HepG2 (cell line): Measurements from ENCODE around the gene INPP5E. TPM values are rescaled to one million over a fixed set of nuclear protein-coding genes. Genes with fewer than 3 reads are reported as not detected.

Source experiments
- ARID4A ChIP-seq: sonication (generic); formaldehyde crosslinking; IDR thresholded peaks from 2 replicates; pipeline ENCODE4 v1.5.0; 2020; ENCODE audit warnings: mild to moderate bottlenecking, missing genetic modification reagents, borderline replicate concordance
- CREM ChIP-seq, 2 experiments: sonication (generic) in 1 of 2; formaldehyde crosslinking in 1 of 2; IDR thresholded peaks; 2 replicates each; pipeline versions ENCODE4 v1.4.0 to v1.6.1; 2016 to 2020; ENCODE audit warnings: antibody characterized with exemption in 1 of 2, mild to moderate bottlenecking in 1 of 2, missing genetic modification reagents in 1 of 2
- FOSL2 ChIP-seq: sonication (generic); formaldehyde crosslinking; IDR thresholded peaks from 2 replicates; pipeline ENCODE4 v1.4.0; 2020; ENCODE audit warnings: missing genetic modification reagents
- KDM5A ChIP-seq: fragments of 200-600 bp; sonication (generic); IDR thresholded peaks from 2 replicates; pipeline ENCODE4 v1.7.0; 2018; ENCODE audit warnings: antibody characterized with exemption, mild to moderate bottlenecking, low read length, borderline replicate concordance
- MTF1 ChIP-seq: sonication (generic); formaldehyde crosslinking; IDR thresholded peaks from 2 replicates; pipeline ENCODE4 v1.5.0; 2020; ENCODE audit warnings: missing genetic modification reagents
- NCOA2 ChIP-seq: sonication (generic); formaldehyde crosslinking; IDR thresholded peaks from 2 replicates; pipeline ENCODE4 v1.8.0; 2022; ENCODE audit warnings: inconsistent platforms
- RBAK ChIP-seq: sonication (generic); formaldehyde crosslinking; IDR thresholded peaks from 2 replicates; pipeline ENCODE4 v1.5.1; 2020; ENCODE audit warnings: mild to moderate bottlenecking, missing genetic modification reagents
- TRIM24 ChIP-seq: sonication (generic); formaldehyde crosslinking; IDR thresholded peaks from 2 replicates; pipeline ENCODE4 v1.8.0; 2022; ENCODE audit warnings: mild to moderate bottlenecking, missing genetic modification reagents
- ZBTB7B ChIP-seq: sonication (generic); formaldehyde crosslinking; IDR thresholded peaks from 2 replicates; pipeline ENCODE4 v1.4.0; 2020; ENCODE audit warnings: missing genetic modification reagents
- ZNF205 ChIP-seq: IDR thresholded peaks from 2 replicates; pipeline ENCODE4 v1.6.1; 2018; ENCODE audit warnings: missing biosample characterization, missing genetic modification reagents
- ZNF292 ChIP-seq: sonication (generic); formaldehyde crosslinking; IDR thresholded peaks from 2 replicates; pipeline ENCODE4 v1.8.1; 2022; ENCODE audit warnings: mild to moderate bottlenecking, low read depth, missing genetic modification reagents, borderline replicate concordance
- ZNF468 ChIP-seq: sonication (generic); formaldehyde crosslinking; IDR thresholded peaks from 2 replicates; pipeline ENCODE4 v1.8.0; 2022; ENCODE audit warnings: mild to moderate bottlenecking, moderate library complexity, missing genetic modification reagents
- polyA plus RNA-seq, 8 experiments: library from polyadenylated mRNA; depleted of rRNA in 3 of 8; stranded (reverse) in 7 of 8; unstranded in 1 of 8; fragments of >200 nt; fragmentation: Illumina TruSeq in 4 of 8; extraction: Trizol in 4 of 8; gene quantifications; 2 replicates each; pipeline versions ENCODE4 v1.2.1 to v1.2.3, GENCODE V29; 2011 to 2016; ENCODE audit warnings: low read depth in 4 of 8, missing spikeins in 1 of 8, mixed read lengths in 1 of 8; ENCODE audit not compliant: insufficient read depth in 1 of 8
- total RNA-seq, 5 experiments: library from RNA; depleted of rRNA; stranded (reverse); fragments of >200 nt; fragmentation: Illumina TruSeq; extraction: Trizol; gene quantifications; 2 replicates each; pipeline ENCODE4 v1.2.3, GENCODE V29; 2016; ENCODE audit warnings: low read depth in 1 of 5
- TF ChIP-seq, protein P1 (sequence below): sonication (generic); formaldehyde crosslinking; IDR thresholded peaks from 2 replicates; pipeline ENCODE4 v1.9.0; 2021; ENCODE audit warnings: mild to moderate bottlenecking, missing genetic modification reagents
- TF ChIP-seq, protein P2 (sequence below): sonication (generic); formaldehyde crosslinking; conservative IDR thresholded peaks from 2 replicates; pipeline ENCODE4 v1.8.1; 2023; ENCODE audit warnings: missing genetic modification reagents
- TF ChIP-seq, protein P3 (sequence below): sonication (generic); formaldehyde crosslinking; IDR thresholded peaks from 2 replicates; pipeline ENCODE4 v1.4.0; 2020; ENCODE audit warnings: low read depth, mild to moderate bottlenecking, missing genetic modification reagents

The INPP5E gene
- total and polyA plus RNA-seq, 2 of the 13 experiments (the other 11 are each of a cell fraction or from before 2014, with no cell fraction given), result 5.5 TPM

- TF ChIP-seq, protein P1, sequence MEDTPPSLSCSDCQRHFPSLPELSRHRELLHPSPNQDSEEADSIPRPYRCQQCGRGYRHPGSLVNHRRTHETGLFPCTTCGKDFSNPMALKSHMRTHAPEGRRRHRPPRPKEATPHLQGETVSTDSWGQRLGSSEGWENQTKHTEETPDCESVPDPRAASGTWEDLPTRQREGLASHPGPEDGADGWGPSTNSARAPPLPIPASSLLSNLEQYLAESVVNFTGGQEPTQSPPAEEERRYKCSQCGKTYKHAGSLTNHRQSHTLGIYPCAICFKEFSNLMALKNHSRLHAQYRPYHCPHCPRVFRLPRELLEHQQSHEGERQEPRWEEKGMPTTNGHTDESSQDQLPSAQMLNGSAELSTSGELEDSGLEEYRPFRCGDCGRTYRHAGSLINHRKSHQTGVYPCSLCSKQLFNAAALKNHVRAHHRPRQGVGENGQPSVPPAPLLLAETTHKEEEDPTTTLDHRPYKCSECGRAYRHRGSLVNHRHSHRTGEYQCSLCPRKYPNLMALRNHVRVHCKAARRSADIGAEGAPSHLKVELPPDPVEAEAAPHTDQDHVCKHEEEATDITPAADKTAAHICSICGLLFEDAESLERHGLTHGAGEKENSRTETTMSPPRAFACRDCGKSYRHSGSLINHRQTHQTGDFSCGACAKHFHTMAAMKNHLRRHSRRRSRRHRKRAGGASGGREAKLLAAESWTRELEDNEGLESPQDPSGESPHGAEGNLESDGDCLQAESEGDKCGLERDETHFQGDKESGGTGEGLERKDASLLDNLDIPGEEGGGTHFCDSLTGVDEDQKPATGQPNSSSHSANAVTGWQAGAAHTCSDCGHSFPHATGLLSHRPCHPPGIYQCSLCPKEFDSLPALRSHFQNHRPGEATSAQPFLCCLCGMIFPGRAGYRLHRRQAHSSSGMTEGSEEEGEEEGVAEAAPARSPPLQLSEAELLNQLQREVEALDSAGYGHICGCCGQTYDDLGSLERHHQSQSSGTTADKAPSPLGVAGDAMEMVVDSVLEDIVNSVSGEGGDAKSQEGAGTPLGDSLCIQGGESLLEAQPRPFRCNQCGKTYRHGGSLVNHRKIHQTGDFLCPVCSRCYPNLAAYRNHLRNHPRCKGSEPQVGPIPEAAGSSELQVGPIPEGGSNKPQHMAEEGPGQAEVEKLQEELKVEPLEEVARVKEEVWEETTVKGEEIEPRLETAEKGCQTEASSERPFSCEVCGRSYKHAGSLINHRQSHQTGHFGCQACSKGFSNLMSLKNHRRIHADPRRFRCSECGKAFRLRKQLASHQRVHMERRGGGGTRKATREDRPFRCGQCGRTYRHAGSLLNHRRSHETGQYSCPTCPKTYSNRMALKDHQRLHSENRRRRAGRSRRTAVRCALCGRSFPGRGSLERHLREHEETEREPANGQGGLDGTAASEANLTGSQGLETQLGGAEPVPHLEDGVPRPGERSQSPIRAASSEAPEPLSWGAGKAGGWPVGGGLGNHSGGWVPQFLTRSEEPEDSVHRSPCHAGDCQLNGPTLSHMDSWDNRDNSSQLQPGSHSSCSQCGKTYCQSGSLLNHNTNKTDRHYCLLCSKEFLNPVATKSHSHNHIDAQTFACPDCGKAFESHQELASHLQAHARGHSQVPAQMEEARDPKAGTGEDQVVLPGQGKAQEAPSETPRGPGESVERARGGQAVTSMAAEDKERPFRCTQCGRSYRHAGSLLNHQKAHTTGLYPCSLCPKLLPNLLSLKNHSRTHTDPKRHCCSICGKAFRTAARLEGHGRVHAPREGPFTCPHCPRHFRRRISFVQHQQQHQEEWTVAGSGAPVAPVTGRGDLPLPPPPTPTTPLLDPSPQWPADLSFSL (CRISPR knock-in tag), result no peak
- TF ChIP-seq RBAK, result no peak
- no peak for TF ChIP-seq ZNF292
- no peak for TF ChIP-seq FOSL2 (CRISPR knock-in tag)
- peak; percentile 29; the same call in 1 of the 2 replicates for TF ChIP-seq ARID4A
- TF ChIP-seq, protein P2, sequence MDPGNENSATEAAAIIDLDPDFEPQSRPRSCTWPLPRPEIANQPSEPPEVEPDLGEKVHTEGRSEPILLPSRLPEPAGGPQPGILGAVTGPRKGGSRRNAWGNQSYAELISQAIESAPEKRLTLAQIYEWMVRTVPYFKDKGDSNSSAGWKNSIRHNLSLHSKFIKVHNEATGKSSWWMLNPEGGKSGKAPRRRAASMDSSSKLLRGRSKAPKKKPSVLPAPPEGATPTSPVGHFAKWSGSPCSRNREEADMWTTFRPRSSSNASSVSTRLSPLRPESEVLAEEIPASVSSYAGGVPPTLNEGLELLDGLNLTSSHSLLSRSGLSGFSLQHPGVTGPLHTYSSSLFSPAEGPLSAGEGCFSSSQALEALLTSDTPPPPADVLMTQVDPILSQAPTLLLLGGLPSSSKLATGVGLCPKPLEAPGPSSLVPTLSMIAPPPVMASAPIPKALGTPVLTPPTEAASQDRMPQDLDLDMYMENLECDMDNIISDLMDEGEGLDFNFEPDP (CRISPR knock-in tag), result no peak
- no peak for TF ChIP-seq ZNF205 (CRISPR knock-in tag)
- TF ChIP-seq ZBTB7B (CRISPR knock-in tag), result no peak
- no peak for TF ChIP-seq CREM (IDR thresholded peaks at IDR 0.05)
- no peak for TF ChIP-seq CREM (CRISPR knock-in tag; IDR thresholded peaks at IDR 0.05)
- TF ChIP-seq, protein P3, sequence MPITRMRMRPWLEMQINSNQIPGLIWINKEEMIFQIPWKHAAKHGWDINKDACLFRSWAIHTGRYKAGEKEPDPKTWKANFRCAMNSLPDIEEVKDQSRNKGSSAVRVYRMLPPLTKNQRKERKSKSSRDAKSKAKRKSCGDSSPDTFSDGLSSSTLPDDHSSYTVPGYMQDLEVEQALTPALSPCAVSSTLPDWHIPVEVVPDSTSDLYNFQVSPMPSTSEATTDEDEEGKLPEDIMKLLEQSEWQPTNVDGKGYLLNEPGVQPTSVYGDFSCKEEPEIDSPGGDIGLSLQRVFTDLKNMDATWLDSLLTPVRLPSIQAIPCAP, result no peak
- no peak for TF ChIP-seq MTF1
- TF ChIP-seq TRIM24, result no peak
- TF ChIP-seq NCOA2 (CRISPR knock-in tag), result no peak
- TF ChIP-seq KDM5A, result no peak
- TF ChIP-seq ZNF468, result no peak
These were observed 831 bp downstream of the INPP5E start (continued) for GRCh38 chr9:136438548-136439480.
